Esophagus muscularis mucosa (tissue), 4 donors: Measurements from ENCODE around the gene HAGH. TPM values are rescaled to one million over a fixed set of nuclear protein-coding genes. Genes with fewer than 3 reads are reported as not detected.

Source experiments
- DNase-seq: peaks from one replicate; pipeline ENCODE4 v3.0.0-alpha.2; 2017; ENCODE audit errors: extremely low spot score
- H3K27ac ChIP-seq, 4 donors: fragments of 200-600 bp; sonication (generic); replicated peaks in 1 of 4; 1 replicate in 3 of 4; 2 replicates in 1 of 4; pipeline ENCODE4 v1.5.1; 2016 to 2019; ENCODE audit warnings: mild to moderate bottlenecking in 1 of 4
- H3K27me3 ChIP-seq, 4 donors: fragments of 200-600 bp; sonication (generic); one replicate each; pipeline versions ENCODE4 v1.5.1 to v1.6.0; 2016 to 2019
- H3K36me3 ChIP-seq, 4 donors: fragments of 200-600 bp; sonication (generic); one replicate each; pipeline ENCODE4 v1.5.1; 2016 to 2019
- H3K4me1 ChIP-seq, 4 donors: fragments of 200-600 bp; sonication (generic); one replicate each; pipeline ENCODE4 v1.5.1; 2016 to 2019
- H3K4me3 ChIP-seq, 4 donors: fragments of 200-600 bp; sonication (generic); 1 replicate in 2 of 4; 2 replicates in 2 of 4; pipeline ENCODE4 v1.5.1; 2016 to 2019; ENCODE audit warnings: mild to moderate bottlenecking in 4 of 4, moderate library complexity in 1 of 4
- H3K9me3 ChIP-seq, 4 donors: fragments of 200-600 bp; sonication (generic); 1 replicate in 3 of 4; 2 replicates in 1 of 4; pipeline ENCODE4 v1.5.1; 2016 to 2019
- CTCF ChIP-seq, 3 experiments: fragments of 200-600 bp in 2 of 3; fragments of 450-650 bp in 1 of 3; sonication (generic) in 2 of 3; IDR thresholded peaks; one replicate each; pipeline ENCODE4 v1.5.1; 2017 to 2019; ENCODE audit warnings: antibody characterized with exemption in 3 of 3, mild to moderate bottlenecking in 2 of 3, moderate library complexity in 1 of 3
- EP300 ChIP-seq: sonication (generic); formaldehyde crosslinking; IDR thresholded peaks from one replicate; pipeline ENCODE4 v1.6.1; 2017; ENCODE audit warnings: antibody characterized with exemption
- POLR2A ChIP-seq: fragments of 450-650 bp; IDR thresholded peaks from one replicate; pipeline ENCODE4 v1.6.1; 2017; ENCODE audit warnings: antibody characterized with exemption, moderate library complexity, mild to moderate bottlenecking, low read depth
- POLR2AphosphoS5 ChIP-seq, 2 donors: sonication (generic); formaldehyde crosslinking; IDR thresholded peaks; one replicate each; pipeline ENCODE4 v1.6.1; 2017; ENCODE audit warnings: antibody characterized with exemption in 2 of 2
- WGBS: methylation state at CpG from one replicate; pipeline ENCODE4 v1.1.5; 2018; 5-methylcytosine and 5-hydroxymethylcytosine counted together
- intact Hi-C: fragments of 100-400 bp; cut with DNase I; formaldehyde crosslinking; loops from one replicate; pipeline ENCODE4 v1.15.1; 2023
- total RNA-seq, 4 donors: library from RNA; depleted of rRNA; stranded (reverse); fragments of >200 nt; gene quantifications; one replicate each; pipeline versions ENCODE4 v1.1.0 to v1.2.1, GENCODE V29; 2016

The HAGH gene
- total RNA-seq, 4 donors from 2014 or later = 148 to 264 (median 180) TPM

- no peak for DNase-seq
- TF ChIP-seq POLR2A = no peak
- TF ChIP-seq CTCF (IDR thresholded peaks at IDR 0.05) = no peak
- TF ChIP-seq POLR2AphosphoS5 (IDR thresholded peaks at IDR 0.05) = no peak
- no peak for TF ChIP-seq EP300
- H3K36me3 ChIP-seq = peaks cover 10 to 45% (median 42%) of the 10 kb centered on the region in 4 donors
- intact Hi-C loops = no loop called here
- 83% methylated on average over 2 of the region's 33 CpGs for WGBS
- no peaks in the 10 kb centered on the region for H3K27me3 ChIP-seq
- H3K4me1 ChIP-seq = peaks cover 0 to 4% (median 0%) of the 10 kb centered on the region in 4 donors
- H3K27ac ChIP-seq = no peak overlapping the region
- no peaks in the 10 kb centered on the region for H3K9me3 ChIP-seq
- no peak overlapping the region for H3K4me3 ChIP-seq
These were observed 33.6 kb downstream of the HAGH start for GRCh38 chr16:1792836-1793577.

DNA sequence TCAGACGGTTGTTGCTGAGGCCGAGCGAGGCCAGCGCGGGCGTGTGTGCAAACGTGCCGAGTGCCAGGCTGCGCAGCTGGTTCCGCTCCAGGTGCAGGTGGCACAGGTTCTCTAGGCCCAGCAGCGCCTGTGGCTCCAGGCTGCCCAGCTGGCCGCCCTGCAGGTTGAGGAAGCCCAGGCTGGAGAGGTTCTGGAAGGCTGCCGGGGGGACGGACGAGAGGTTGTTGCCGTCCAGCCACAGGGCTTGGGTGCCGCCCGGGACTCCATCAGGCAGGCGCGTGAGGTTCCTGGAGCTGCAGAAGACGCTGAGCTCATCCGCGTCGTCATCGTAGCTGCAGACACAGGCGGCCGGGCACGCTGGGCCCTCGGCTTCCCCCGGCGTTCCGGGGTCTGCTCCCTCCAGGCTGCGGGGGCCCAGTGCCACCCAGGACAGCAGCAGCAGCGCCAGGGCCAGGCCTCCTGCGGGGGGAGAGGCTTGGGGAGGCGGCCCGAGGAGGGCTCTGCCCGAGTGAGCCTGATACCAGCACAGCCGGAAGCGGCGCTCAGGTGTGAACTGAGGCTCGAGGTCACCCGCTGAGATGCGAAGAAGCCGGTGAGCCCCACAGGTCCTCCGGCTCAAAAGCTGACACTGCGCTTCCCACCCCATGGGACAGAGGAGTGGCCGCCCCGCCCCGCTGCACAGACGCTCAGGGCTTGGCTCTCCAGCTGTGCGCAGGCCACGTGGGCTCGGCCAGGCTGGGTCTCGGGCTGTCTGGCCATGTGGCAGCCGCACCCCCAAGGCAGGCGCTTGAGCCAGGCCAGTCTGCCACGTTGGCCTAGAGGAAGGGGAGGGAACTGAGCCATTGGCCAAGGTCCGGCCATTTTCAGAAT lies 34.4 kb downstream of the HAGH start:
- 69% methylated on average over 18 of the region's 59 CpGs for WGBS
- peaks cover 0 to 4% (median under 1%) of the 10 kb centered on the region in 4 donors for H3K4me1 ChIP-seq
- no peak for TF ChIP-seq CTCF (IDR thresholded peaks at IDR 0.05)
- no peak for TF ChIP-seq EP300
- TF ChIP-seq POLR2AphosphoS5 (IDR thresholded peaks at IDR 0.05) = no peak
- no peak for TF ChIP-seq POLR2A
- intact Hi-C loops = no loop called here
- H3K9me3 ChIP-seq = no peaks in the 10 kb centered on the region
- H3K27ac ChIP-seq = no peak overlapping the region
- no peak for DNase-seq
- no peaks in the 10 kb centered on the region for H3K27me3 ChIP-seq
- no peak overlapping the region for H3K4me3 ChIP-seq
- peaks cover 15 to 54% (median 50%) of the 10 kb centered on the region in 4 donors for H3K36me3 ChIP-seq

GRCh38 chr16:1791256-1791942 lies 35.2 kb downstream of the HAGH start:
- Histone ChIP-seq H3K4me1 (peaks cover 0 to 9% (median 2%) of the 10 kb centered on the region in 4 donors), H3K9me3 (no peaks in the 10 kb centered on the region), H3K27ac (no peak overlapping the region), H3K27me3 (no peaks in the 10 kb centered on the region), H3K4me3 (no peak overlapping the region), H3K36me3 (peaks cover 15 to 61% (median 58%) of the 10 kb centered on the region in 4 donors)
- 91% methylated on average over 36 of the region's 53 CpGs for WGBS
- intact Hi-C loops = no loop called here
- no peak for DNase-seq
- TF ChIP-seq CTCF (IDR thresholded peaks at IDR 0.05) (no peak), POLR2A (no peak), POLR2AphosphoS5 (IDR thresholded peaks at IDR 0.05) (no peak), EP300 (no peak)

- no peaks in the 10 kb centered on the region for H3K27me3 ChIP-seq
- intact Hi-C loops = no loop called here
- no peak for TF ChIP-seq POLR2A
- no peak for TF ChIP-seq CTCF (IDR thresholded peaks at IDR 0.05)
- no peak for TF ChIP-seq POLR2AphosphoS5 (IDR thresholded peaks at IDR 0.05)
- H3K9me3 ChIP-seq = no peaks in the 10 kb centered on the region
- no peak for DNase-seq
- peaks cover 0 to 16% (median 4%) of the 10 kb centered on the region in 4 donors for H3K4me1 ChIP-seq
- no peak overlapping the region for H3K27ac ChIP-seq
- H3K4me3 ChIP-seq = no peak overlapping the region
- 90% methylated on average over 20 of the region's 44 CpGs for WGBS
- H3K36me3 ChIP-seq = peaks cover 15 to 68% (median 63%) of the 10 kb centered on the region in 4 donors
These were observed 35.9 kb downstream of the HAGH start for GRCh38 chr16:1790611-1791255.
